Midbrain (tissue), 1 donor: Measurements from ENCODE around the gene RAB5A.
A peak's percentile ranks its signal among the peaks of the same experiment; 100 is the strongest.
"Not testable (repeated sequence)": the region's sequence is repeated elsewhere in the genome, so short reads cannot be mapped to it uniquely, and the experiment has no call there.

Experiments used
- DNase-seq: peaks from one replicate; lab custom pipeline; 2025; lab: John Stamatoyannopoulos, UW

The RAB5A gene

GRCh38 chr3:19948226-19948591 is 1.3 kb downstream of the RAB5A start:
- no peak for DNase-seq

GRCh38 chr3:19950316-19950715 is 3.4 kb downstream of the RAB5A start:
- no peak for DNase-seq

DNA sequence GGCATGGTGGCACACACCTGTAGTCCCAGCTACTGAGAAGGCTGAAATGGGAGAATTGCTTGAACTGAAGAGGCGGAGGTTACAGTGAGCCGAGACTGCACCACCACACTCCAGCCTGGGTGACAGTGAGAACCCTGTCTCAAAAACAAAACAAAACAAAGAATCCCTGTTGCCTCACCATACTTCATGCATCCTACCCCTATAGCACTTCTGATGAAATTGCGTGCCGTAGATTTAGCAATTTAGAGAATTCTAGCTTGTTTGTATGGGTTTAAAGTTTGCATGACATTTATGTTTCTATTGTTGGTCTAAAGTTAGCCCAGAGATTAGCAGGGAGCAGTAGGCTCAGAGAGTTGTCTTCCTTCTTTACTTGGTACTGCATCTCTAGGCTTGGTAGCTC is 7.8 kb downstream of the RAB5A start:
- DNase-seq: no peak

GRCh38 chr3:19957354-19957753 is 10.5 kb downstream of the RAB5A start:
- DNase-seq: not testable (repeated sequence)

GRCh38 chr3:19959505-19959904 is 12.6 kb downstream of the RAB5A start:
- DNase-seq: no peak

- DNase-seq: no peak
Observed at GRCh38 chr3:19960696-19961095, 13.8 kb downstream of the RAB5A start.

- DNase-seq: no peak
Observed at GRCh38 chr3:19961960-19962359, 15.1 kb downstream of the RAB5A start.

- DNase-seq: no peak
Observed at GRCh38 chr3:19967208-19967607, 20.3 kb downstream of the RAB5A start.

DNA sequence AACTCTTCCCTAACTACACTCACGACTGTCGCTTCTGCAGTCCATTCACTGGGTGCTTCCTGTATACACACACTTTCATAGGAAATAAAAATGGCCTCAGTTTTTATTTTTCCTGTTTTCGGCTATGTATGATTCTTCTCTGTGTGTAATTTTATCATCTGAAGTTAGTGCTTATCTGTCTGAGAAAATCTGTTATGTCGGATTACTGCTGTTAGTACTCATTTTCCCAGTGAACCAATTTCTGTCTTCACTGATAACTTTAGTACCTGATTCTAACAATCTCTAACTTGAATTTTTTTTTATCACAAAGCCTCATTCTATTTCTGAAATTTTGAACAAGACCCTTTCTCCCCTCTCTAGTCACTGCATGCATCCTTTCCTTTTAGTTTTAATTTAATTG is 20.9 kb downstream of the RAB5A start:
- no peak for DNase-seq

- no peak for DNase-seq
Observed at GRCh38 chr3:19970327-19970726, 23.4 kb downstream of the RAB5A start.

- DNase-seq: no peak
Observed at GRCh38 chr3:19972054-19972453, 25.2 kb downstream of the RAB5A start.

DNA sequence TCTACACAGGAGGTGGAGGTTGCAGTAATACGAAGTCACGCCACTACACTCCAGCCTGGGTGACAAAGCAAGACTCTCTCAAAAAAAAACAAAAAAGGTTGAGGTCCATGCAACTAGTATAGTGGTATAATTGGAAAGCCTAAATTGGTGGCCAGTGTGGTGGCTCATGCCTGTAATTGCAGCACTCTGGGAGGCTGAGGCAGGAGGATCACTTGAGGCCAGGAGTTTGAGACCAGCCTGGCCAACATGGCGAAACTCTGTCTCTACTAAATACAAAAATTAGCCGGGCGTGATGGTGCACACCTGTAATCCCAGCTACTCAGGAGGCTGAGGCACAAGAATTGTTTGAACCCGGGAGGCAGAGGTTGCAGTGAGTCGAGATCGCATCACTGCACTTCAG is 42.0 kb downstream of the RAB5A start:
- not testable (repeated sequence) for DNase-seq

GRCh38 chr3:19994796-19995195 is 47.9 kb downstream of the RAB5A start:
- no peak for DNase-seq

GRCh38 chr3:19997502-19997901 is 50.6 kb downstream of the RAB5A start:
- DNase-seq: no peak

DNA sequence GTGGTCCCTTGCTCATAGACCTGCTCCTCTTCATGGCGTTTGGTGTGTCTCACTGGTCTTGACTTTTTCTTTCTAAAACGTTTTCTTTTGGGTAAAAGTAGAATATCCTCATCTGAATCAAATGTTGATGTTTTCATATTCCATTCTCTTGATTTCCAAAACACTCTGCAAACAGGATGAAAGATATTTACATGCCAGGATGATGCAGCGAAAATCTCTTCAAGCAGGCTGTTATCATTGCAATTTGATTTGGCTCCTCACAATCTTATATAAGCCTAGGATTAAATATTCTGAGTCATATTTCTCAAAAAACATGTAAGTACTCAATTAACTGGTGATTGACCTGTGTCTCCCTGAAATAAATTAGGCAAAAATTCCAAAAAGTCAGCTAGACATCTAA is 55.0 kb downstream of the RAB5A start:
- no peak for DNase-seq

- no peak for DNase-seq
Observed at GRCh38 chr3:20007960-20008359, 61.1 kb downstream of the RAB5A start.

DNA sequence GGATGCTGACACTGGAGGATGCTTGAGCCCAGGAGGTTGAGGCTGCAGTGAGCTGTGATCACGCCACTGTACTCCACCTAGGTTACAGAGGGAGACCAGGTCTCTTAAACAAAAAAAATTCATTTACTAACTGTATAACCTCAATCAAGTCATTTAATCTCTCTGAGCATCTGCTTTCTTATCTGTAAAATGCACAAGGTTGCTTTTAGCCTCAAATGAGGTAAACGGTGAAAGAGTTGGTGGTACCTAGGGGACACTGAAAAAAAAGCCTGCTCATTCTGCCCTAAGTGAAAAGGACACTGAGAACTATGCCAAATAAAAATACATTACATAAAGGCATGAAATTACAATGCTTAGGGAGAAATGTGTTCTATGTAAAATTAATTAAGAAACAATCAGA is 61.7 kb downstream of the RAB5A start:
- no peak for DNase-seq

DNA sequence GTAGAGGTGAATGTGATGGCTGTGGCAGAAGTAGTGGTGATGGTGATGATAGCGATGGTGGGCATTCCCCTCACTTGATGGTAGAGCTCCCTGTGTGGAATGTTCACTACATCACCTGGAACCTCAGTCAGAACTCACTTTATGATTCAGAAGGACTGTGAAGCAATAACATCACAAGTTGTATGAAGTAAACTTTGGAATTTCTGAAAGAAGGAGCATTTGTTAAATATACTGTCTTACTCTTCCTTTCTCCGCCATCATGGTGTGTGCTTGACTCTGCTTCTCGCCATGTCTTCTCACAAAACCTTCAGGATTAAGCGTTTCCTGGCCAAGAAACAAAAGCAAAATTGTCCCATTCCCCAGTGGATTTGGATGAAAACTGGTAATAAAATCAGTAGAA is 65.3 kb downstream of the RAB5A start, which contains the start of gene PP2D1:
TSS of gene PP2D1 (minus strand) at position 101 of the 400 bp plus-strand sequence. CDS start 192 bp downstream, outside the sequence.
- DNase-seq: no peak

- no peak for DNase-seq
Observed at GRCh38 chr3:20013396-20013795, 66.5 kb downstream of the RAB5A start.

DNA sequence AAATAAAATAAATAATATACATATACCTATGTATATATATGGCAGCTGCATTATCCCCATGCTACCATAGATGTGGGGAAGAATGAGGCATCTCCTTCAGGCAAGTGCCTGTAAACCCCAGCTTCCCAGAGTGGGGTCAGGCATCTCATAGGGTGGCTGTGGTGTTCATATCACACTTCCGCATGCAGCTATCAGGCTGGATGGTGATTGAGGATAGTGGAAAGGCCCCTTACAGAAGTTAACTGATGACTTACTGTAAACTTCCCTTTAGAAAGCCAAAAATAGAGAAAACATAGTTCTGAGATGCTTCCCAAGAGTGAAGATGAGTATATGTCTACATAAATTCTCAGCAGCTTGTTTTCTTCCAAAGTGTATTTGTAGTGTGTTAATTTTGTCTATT is 68.6 kb downstream of the RAB5A start:
- no peak for DNase-seq

- not testable (repeated sequence) for DNase-seq
Observed at GRCh38 chr3:20016076-20016475, 69.2 kb downstream of the RAB5A start.

DNA sequence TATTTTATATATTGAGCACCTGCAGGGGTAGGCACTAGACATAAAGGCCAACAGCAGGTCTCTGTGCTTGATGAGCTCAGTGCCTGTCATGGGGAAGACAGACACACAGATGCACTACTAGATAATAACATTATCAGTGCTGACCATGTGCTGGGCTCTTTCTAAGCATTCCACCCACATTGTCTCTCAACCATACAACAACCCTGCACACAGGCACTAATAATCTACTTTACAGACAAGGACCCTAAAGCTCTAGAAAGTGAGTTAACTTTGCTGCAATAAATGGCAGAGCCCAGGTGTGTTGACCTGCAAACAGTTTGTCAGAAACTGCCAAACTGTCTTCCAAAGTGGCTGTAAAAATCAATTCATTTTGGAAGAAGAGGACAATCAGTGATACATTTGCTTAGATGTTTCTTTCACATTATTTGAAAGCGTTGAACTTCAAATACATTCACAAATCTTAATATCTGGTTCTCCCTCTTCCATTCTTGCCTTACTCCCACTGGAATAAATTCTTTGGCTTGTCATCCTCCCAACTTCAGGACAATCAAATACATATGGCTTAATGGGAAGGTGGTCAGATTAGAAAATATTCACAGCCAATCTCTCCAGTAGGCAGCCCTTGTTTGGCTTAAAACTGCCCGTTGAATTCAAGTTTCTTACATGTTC is 76.2 kb downstream of the RAB5A start:
- DNase-seq: no peak

GRCh38 chr3:20023623-20024405 is 76.9 kb downstream of the RAB5A start:
- peak; percentile 55 for DNase-seq

DNA sequence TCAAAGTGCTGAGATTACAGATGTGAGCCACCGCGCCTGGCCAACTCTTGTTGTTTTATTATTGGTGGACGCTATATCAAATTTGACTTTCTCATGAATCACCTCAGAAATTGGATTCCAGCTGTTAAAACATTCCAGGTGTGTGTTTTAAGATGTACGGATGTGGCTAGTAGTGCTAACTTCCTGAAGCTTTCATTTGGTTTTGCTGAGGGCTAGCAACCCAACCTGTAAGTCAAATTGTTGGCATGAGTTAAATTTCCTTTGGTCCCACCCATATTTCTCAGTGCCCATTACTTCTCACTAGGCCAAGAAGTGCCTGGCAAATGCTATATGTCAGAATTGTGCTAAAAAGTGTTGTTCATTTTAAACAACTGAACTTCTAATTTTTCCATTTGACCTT is 80.2 kb downstream of the RAB5A start:
- DNase-seq: no peak
